Heart right ventricle (tissue), 16 donors: ENCODE results near the gene ZBED3. TPM values are rescaled to one million over a fixed set of nuclear protein-coding genes. Genes with fewer than 3 reads are reported as not detected.

ENCODE experiments used
- ATAC-seq, 8 donors: fragments of 200-7000 bp; cut with Tn5 transposase; one replicate each; pipeline ENCODE4 v1.9.1; 2020; ENCODE audit warnings: mild to moderate bottlenecking in 8 of 8, moderate library complexity in 8 of 8, moderate number of reproducible peaks in 1 of 8
- DNase-seq, 2 donors: peaks; one replicate each; pipeline ENCODE4 v3.0.0-alpha.2; 2020
- H3K27ac ChIP-seq, 10 donors: fragments of 200-600 bp; sonication (generic) in 2 of 10; one replicate each; pipeline versions ENCODE4 v1.5.0 to v1.8.0; 2020 to 2022; ENCODE audit warnings: mild to moderate bottlenecking in 3 of 10
- H3K27me3 ChIP-seq, 7 donors: fragments of 200-600 bp; one replicate each; pipeline ENCODE4 v1.8.0; 2021 to 2022; ENCODE audit warnings: mild to moderate bottlenecking in 2 of 7
- H3K36me3 ChIP-seq, 9 donors: fragments of 200-600 bp; sonication (generic) in 1 of 9; one replicate each; pipeline versions ENCODE4 v1.5.0 to v1.8.0; 2020 to 2022; ENCODE audit warnings: mild to moderate bottlenecking in 2 of 9
- H3K4me1 ChIP-seq, 9 donors: fragments of 200-600 bp; sonication (generic) in 1 of 9; one replicate each; pipeline versions ENCODE4 v1.5.0 to v1.8.0; 2020 to 2022; ENCODE audit warnings: mild to moderate bottlenecking in 4 of 9
- H3K4me3 ChIP-seq, 10 donors: fragments of 200-600 bp; sonication (generic) in 2 of 10; one replicate each; pipeline versions ENCODE4 v1.5.0 to v1.8.0; 2020 to 2022; ENCODE audit warnings: mild to moderate bottlenecking in 7 of 10, moderate library complexity in 2 of 10
- H3K9me3 ChIP-seq, 11 donors: fragments of 200-600 bp in 10 of 11; sonication (generic) in 2 of 11; one replicate each; pipeline versions ENCODE4 v1.5.0 to v1.8.0; 2013 to 2022; ENCODE audit warnings: mild to moderate bottlenecking in 2 of 11, control low read depth in 1 of 11, moderate library complexity in 1 of 11
- CTCF ChIP-seq, 9 donors: fragments of 200-600 bp; sonication (generic) in 2 of 9; IDR thresholded peaks; one replicate each; pipeline versions ENCODE4 v1.5.0 to v1.8.0; 2021 to 2022; ENCODE audit warnings: antibody characterized with exemption in 9 of 9, mild to moderate bottlenecking in 5 of 9, moderate library complexity in 1 of 9
- WGBS, 2 donors: extraction: QIAGEN DNeasy Blood & Tissue Kit; methylation state at CpG; one replicate each; pipeline ENCODE4 v1.1.7; 2013; ENCODE audit warnings: inconsistent platforms in 1 of 2; 5-methylcytosine and 5-hydroxymethylcytosine counted together
- intact Hi-C, 10 donors: fragments of 100-400 bp; cut with DNase I; formaldehyde crosslinking; loops; one replicate each; pipeline versions ENCODE4 v1.11.1 to v1.14.2; 2022
- polyA plus RNA-seq, 2 donors: library from polyadenylated mRNA; stranded (reverse); fragments of 200-250 nt; gene quantifications; one replicate each; pipeline ENCODE4 v1.2.3, GENCODE V29; 2013
- total RNA-seq, 10 donors: library from RNA; stranded (reverse); fragmentation: NEBNext Ultra II Directional in 3 of 10; extraction: Animal tissue kit (Norgen Biotek cat#: 25700) in 3 of 10; gene quantifications; one replicate each; pipeline versions ENCODE4 v1.2.1 to v1.2.4, GENCODE V29; 2021 to 2023
- donor health status: Arrhythmogenic right ventricular cardiomyopathy.
- donor health status: ischemic (EF 13 %, LVEDD 7.1; RV severe dilation, severe dysfunction).
- donor health status: healthy with polysubstance abuse.
- donor health status: DM: no; HTN: yes; CAD: no.
- donor health status: DM: no; HTN: no; CAD: no.
- donor health status: ischemic (EF 25% LVEDD 6.9; RV normal size, moderate dysfunction).
- donor health status: ischemic (EF 25% LVEDD 5.7; RV mildly dilated, moderate dysfunction).
- donor health status: healthy.
- donor health status: DM: yes; HTN: yes; CAD: no.
- donor health status: Ischemic cardiomyopathy.
- donor health status: ischemic (EF 35%, LVEDD 5.7; RV mildly dilated, moderate dysfunction).
- donor health status: nonischemic (EF 11% LVEDD 7.7; RV severe dilation, severe dysfunction).
- donor health status: DM: yes; HTN: yes; CAD: no.
- donor health status: PGD.
- donor health status: ischemic (EF 29% LVEDD 5.4; RV normal size, mild dysfunction).
- donor health status: nonischemic (EF 23%, LVEDD 6.1; RV moderate dilation, normal function).

ZBED3 gene
- total and polyA plus RNA-seq, 12 donors: 2.6 to 8.9 (median 5.9) TPM

GRCh38 chr5:77046416-77047073 is 40.5 kb downstream of the ZBED3 start:
- no peak for DNase-seq
- intact Hi-C loops: no loop called here
- no peak for TF ChIP-seq CTCF (IDR thresholded peaks at IDR 0.05)
- WGBS, 2 donors: 94 to 100% methylated on average over 1 of the region's 1 CpG
- Histone ChIP-seq H3K36me3 (peaks cover 0 to 75% (median 20%) of the 10 kb centered on the region in 9 donors), H3K4me3 (no peak overlapping the region), H3K9me3 (no peaks in the 10 kb centered on the region), H3K27me3 (no peaks in the 10 kb centered on the region), H3K27ac (no peak overlapping the region), H3K4me1 (no peaks in the 10 kb centered on the region)
- ATAC-seq: no peak

GRCh38 chr5:77035950-77036349 is 51.1 kb downstream of the ZBED3 start:
- Histone ChIP-seq H3K36me3 (peaks cover 0 to 73% (median 41%) of the 10 kb centered on the region in 9 donors), H3K27ac (no peak overlapping the region), H3K27me3 (no peaks in the 10 kb centered on the region), H3K4me3 (no peak overlapping the region), H3K9me3 (no peaks in the 10 kb centered on the region), H3K4me1 (peaks cover 0 to 24% (median 13%) of the 10 kb centered on the region in 9 donors)
- no peak for DNase-seq
- ATAC-seq: no peak
- WGBS, 2 donors: 88 to 95% methylated on average over 1 of the region's 1 CpG
- no peak for TF ChIP-seq CTCF (IDR thresholded peaks at IDR 0.05)
- intact Hi-C loops: no loop called here

GRCh38 chr5:77033338-77033737 is 53.7 kb downstream of the ZBED3 start:
- ATAC-seq: no peak
- H3K9me3 ChIP-seq: peaks cover 0 to 14% (median 0%) of the 10 kb centered on the region in 11 donors
- no peak overlapping the region for H3K4me3 ChIP-seq
- no peaks in the 10 kb centered on the region for H3K27me3 ChIP-seq
- intact Hi-C loops: loop anchor here in 2 of 10 donors (5.0 kb wide), 2 partner anchors 54 to 166 kb away; partner anchors contain the start of gene ZBED3 (in 1 of the 2)
- H3K4me1 ChIP-seq: peaks cover 0 to 31% (median 19%) of the 10 kb centered on the region in 9 donors
- H3K36me3 ChIP-seq: peaks cover 0 to 47% (median 29%) of the 10 kb centered on the region in 9 donors
- DNase-seq: no peak
- WGBS, 2 donors: 94% methylated on average over 5 of the region's 5 CpGs
- no peak for TF ChIP-seq CTCF (IDR thresholded peaks at IDR 0.05)
- H3K27ac ChIP-seq: no peak overlapping the region

GRCh38 chr5:77032635-77033034 is 54.5 kb downstream of the ZBED3 start:
- Histone ChIP-seq H3K4me1 (peaks cover 0 to 31% (median 19%) of the 10 kb centered on the region in 9 donors), H3K4me3 (no peak overlapping the region), H3K27ac (no peak overlapping the region), H3K27me3 (no peaks in the 10 kb centered on the region), H3K36me3 (peaks cover 0 to 40% (median 26%) of the 10 kb centered on the region in 9 donors), H3K9me3 (peaks cover 0 to 16% (median 0%) of the 10 kb centered on the region in 11 donors)
- DNase-seq: no peak
- TF ChIP-seq CTCF (IDR thresholded peaks at IDR 0.05): no peak
- no peak for ATAC-seq
- 83 to 90% methylated on average over 4 of the region's 4 CpGs for WGBS, 2 donors
- intact Hi-C loops: loop anchor here in 2 of 10 donors (5.0 kb wide), 2 partner anchors 55 to 165 kb away; partner anchors contain the start of gene ZBED3 (in 1 of the 2)
